ENCODE data around the gene GAB2.

GAB2 gene

GRCh38 chr11:78336877-78337553 lies 80.6 kb downstream of the GAB2 start:
- no peak for TF ChIP-seq TAF1 (IDR thresholded peaks at IDR 0.05; ENCODE audit: borderline replicate concordance, insufficient read depth, low read length)
- no peak for TF ChIP-seq POLR2AphosphoS5 (IDR thresholded peaks at IDR 0.05; ENCODE audit: low read depth, low read length)
- TF ChIP-seq REST (IDR thresholded peaks at IDR 0.05; ENCODE audit: insufficient read depth in 1 of 2, low read depth in 2 of 2, low read length in 2 of 2): no peak
- TF ChIP-seq FOXP2 (optimal IDR thresholded peaks at IDR 0.05; ENCODE audit: borderline replicate concordance, extremely low read depth, extremely low read length, insufficient read depth): no peak
- TF ChIP-seq SIN3A (IDR thresholded peaks at IDR 0.05; ENCODE audit: borderline replicate concordance, insufficient read depth, low read length): no peak

GRCh38 chr11:78334109-78334508 lies 83.5 kb downstream of the GAB2 start:
- TF ChIP-seq SIN3A (IDR thresholded peaks at IDR 0.05; ENCODE audit: borderline replicate concordance, insufficient read depth, low read length): no peak
- no peak for TF ChIP-seq TAF1 (IDR thresholded peaks at IDR 0.05; ENCODE audit: borderline replicate concordance, insufficient read depth, low read length)
- no peak for TF ChIP-seq REST (IDR thresholded peaks at IDR 0.05; ENCODE audit: insufficient read depth in 1 of 2, low read depth in 2 of 2, low read length in 2 of 2)
- no peak for TF ChIP-seq FOXP2 (optimal IDR thresholded peaks at IDR 0.05; ENCODE audit: borderline replicate concordance, extremely low read depth, extremely low read length, insufficient read depth)

GRCh38 chr11:78332872-78333271 lies 84.7 kb downstream of the GAB2 start:
- TF ChIP-seq FOXP2 (optimal IDR thresholded peaks at IDR 0.05; ENCODE audit: borderline replicate concordance, extremely low read depth, extremely low read length, insufficient read depth) (no peak), TAF1 (IDR thresholded peaks at IDR 0.05; ENCODE audit: borderline replicate concordance, insufficient read depth, low read length) (no peak), SIN3A (IDR thresholded peaks at IDR 0.05; ENCODE audit: borderline replicate concordance, insufficient read depth, low read length) (no peak), POLR2AphosphoS5 (IDR thresholded peaks at IDR 0.05; ENCODE audit: low read depth, low read length) (no peak), REST (IDR thresholded peaks at IDR 0.05; ENCODE audit: insufficient read depth in 1 of 2, low read depth in 2 of 2, low read length in 2 of 2) (no peak)

- TF ChIP-seq TAF1 (IDR thresholded peaks at IDR 0.05; ENCODE audit: borderline replicate concordance, insufficient read depth, low read length) (no peak), POLR2AphosphoS5 (IDR thresholded peaks at IDR 0.05; ENCODE audit: low read depth, low read length) (no peak), FOXP2 (optimal IDR thresholded peaks at IDR 0.05; ENCODE audit: borderline replicate concordance, extremely low read depth, extremely low read length, insufficient read depth) (no peak), SIN3A (IDR thresholded peaks at IDR 0.05; ENCODE audit: borderline replicate concordance, insufficient read depth, low read length) (no peak), REST (IDR thresholded peaks at IDR 0.05; ENCODE audit: insufficient read depth in 1 of 2, low read depth in 2 of 2, low read length in 2 of 2) (no peak)
These were observed 85.3 kb downstream of the GAB2 start for GRCh38 chr11:78332174-78332866.
